Neutrophil (primary cell): ENCODE results near the gene NFKBIE.
"Not testable (repeated sequence)": the region's sequence is repeated elsewhere in the genome, so short reads cannot be mapped to it uniquely, and the experiment has no call there.

Source experiments
- H3K27ac ChIP-seq: fragments of 200-600 bp; sonication (generic); 2 replicates; pipeline ENCODE4 v1.5.1; 2016; ENCODE audit warnings: mild to moderate bottlenecking, moderate library complexity
- H3K27me3 ChIP-seq: fragments of 200-600 bp; sonication (generic); 2 replicates; pipeline ENCODE4 v1.6.0; 2016; ENCODE audit warnings: mild to moderate bottlenecking
- H3K36me3 ChIP-seq: fragments of 200-600 bp; sonication (generic); 2 replicates; pipeline ENCODE4 v1.5.1; 2017
- H3K4me1 ChIP-seq, 2 experiments: fragments of 200-600 bp in 1 of 2; sonication (generic) in 1 of 2; 1 replicate in 1 of 2; 2 replicates in 1 of 2; pipeline versions ENCODE4 v1.5.1 to v1.6.1; 2013 to 2016; ENCODE audit warnings: low read depth in 1 of 2, low read length in 1 of 2, mild to moderate bottlenecking in 1 of 2, moderate library complexity in 1 of 2; ENCODE audit not compliant: control insufficient read depth in 1 of 2, insufficient read depth in 1 of 2
- H3K4me3 ChIP-seq, 2 experiments: fragments of 200-600 bp in 1 of 2; sonication (generic) in 1 of 2; 1 replicate in 1 of 2; 2 replicates in 1 of 2; pipeline ENCODE4 v1.5.1; 2013 to 2016; ENCODE audit warnings: low read depth in 1 of 2, low read length in 1 of 2, mild to moderate bottlenecking in 1 of 2, moderate library complexity in 1 of 2
- H3K9me3 ChIP-seq: fragments of 200-600 bp; sonication (generic); 2 replicates; pipeline ENCODE4 v1.5.1; 2016
- TF ChIP-seq, protein P1 (sequence below): fragments of 200-600 bp; sonication (generic); IDR thresholded peaks from 2 replicates; pipeline ENCODE4 v1.5.1; 2016; ENCODE audit warnings: antibody characterized with exemption

Gene NFKBIE

DNA sequence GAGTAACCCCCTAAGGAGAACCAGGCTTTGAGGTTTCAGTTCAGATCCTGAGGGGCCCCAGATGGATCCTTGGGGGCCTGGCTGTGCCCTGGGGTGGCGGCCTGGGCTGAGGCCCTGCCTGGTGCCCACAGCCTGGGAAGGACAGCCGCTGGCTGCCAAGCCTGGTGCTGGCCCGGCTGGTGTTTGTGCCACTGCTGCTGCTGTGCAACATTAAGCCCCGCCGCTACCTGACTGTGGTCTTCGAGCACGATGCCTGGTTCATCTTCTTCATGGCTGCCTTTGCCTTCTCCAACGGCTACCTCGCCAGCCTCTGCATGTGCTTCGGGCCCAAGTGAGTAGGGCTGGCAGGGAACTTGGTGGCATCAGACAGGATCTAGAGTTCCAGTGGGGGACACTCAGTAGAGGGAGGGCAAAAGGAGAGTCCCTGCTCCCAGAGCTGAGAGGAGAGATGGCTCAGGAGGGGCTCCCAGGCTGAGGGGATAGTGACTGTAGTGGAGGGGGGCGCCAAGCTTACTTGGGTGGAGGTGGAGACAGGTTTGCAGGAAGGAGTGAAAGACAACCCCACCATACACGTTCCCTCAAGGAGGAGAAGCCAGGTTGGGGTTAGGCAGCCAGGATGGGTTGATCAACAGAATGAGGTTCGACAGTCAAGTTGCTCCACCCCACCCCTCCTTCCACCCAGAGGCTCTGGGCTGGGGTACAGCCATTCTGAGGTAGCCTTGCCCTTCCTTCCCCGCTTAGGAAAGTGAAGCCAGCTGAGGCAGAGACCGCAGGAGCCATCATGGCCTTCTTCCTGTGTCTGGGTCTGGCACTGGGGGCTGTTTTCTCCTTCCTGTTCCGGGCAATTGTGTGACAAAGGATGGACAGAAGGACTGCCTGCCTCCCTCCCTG, 32.4 kb downstream of the NFKBIE start:
- H3K4me3 ChIP-seq = no peak overlapping the region
- no peaks in the 10 kb centered on the region for H3K9me3 ChIP-seq
- no peaks in the 10 kb centered on the region for H3K27me3 ChIP-seq
- H3K4me1 ChIP-seq = peaks cover 72 to 73% of the 10 kb centered on the region in 2 experiments
- H3K36me3 ChIP-seq = no peaks in the 10 kb centered on the region
- H3K27ac ChIP-seq = peak overlapping the region; percentile 31
- TF ChIP-seq, protein P1, sequence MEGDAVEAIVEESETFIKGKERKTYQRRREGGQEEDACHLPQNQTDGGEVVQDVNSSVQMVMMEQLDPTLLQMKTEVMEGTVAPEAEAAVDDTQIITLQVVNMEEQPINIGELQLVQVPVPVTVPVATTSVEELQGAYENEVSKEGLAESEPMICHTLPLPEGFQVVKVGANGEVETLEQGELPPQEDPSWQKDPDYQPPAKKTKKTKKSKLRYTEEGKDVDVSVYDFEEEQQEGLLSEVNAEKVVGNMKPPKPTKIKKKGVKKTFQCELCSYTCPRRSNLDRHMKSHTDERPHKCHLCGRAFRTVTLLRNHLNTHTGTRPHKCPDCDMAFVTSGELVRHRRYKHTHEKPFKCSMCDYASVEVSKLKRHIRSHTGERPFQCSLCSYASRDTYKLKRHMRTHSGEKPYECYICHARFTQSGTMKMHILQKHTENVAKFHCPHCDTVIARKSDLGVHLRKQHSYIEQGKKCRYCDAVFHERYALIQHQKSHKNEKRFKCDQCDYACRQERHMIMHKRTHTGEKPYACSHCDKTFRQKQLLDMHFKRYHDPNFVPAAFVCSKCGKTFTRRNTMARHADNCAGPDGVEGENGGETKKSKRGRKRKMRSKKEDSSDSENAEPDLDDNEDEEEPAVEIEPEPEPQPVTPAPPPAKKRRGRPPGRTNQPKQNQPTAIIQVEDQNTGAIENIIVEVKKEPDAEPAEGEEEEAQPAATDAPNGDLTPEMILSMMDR = no peak

- not testable (repeated sequence) for H3K27ac ChIP-seq, H3K27me3 ChIP-seq, H3K9me3 ChIP-seq, H3K36me3 ChIP-seq, H3K4me3 ChIP-seq
- H3K4me1 ChIP-seq = peaks cover 63 to 67% of the 10 kb centered on the region in 2 experiments
Observed at GRCh38 chr6:44231426-44231825, 33.9 kb downstream of the NFKBIE start.

DNA sequence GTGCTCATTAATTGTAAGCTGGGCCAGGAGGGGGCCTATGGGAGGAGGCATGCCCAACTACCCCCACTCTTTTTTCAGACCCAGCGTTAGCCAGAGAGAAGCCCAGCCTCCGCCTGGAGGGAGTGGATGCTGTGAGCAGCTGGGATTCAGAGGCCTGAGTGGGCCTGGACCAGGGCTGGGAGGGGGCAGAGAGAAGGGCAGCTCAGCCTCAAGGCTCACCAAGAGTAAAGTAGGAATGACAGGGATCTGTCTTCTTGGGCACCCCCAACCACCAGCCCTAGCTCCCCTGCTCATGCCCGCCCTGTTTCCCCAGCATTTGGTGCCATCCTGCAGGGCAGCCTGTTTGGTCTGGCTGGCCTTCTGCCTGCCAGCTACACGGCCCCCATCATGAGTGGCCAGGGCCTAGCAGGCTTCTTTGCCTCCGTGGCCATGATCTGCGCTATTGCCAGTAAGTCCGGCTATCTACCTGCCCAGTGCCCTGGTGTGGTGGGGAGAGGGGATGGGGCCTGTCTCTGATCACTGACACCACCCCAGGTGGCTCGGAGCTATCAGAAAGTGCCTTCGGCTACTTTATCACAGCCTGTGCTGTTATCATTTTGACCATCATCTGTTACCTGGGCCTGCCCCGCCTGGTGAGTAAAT, 35.2 kb downstream of the NFKBIE start:
- Histone ChIP-seq H3K27ac (no peak overlapping the region), H3K9me3 (no peaks in the 10 kb centered on the region), H3K27me3 (no peaks in the 10 kb centered on the region), H3K4me3 (no peak overlapping the region), H3K4me1 (peaks cover 61 to 65% of the 10 kb centered on the region in 2 experiments), H3K36me3 (no peaks in the 10 kb centered on the region)
- TF ChIP-seq, protein P1 = no peak

DNA sequence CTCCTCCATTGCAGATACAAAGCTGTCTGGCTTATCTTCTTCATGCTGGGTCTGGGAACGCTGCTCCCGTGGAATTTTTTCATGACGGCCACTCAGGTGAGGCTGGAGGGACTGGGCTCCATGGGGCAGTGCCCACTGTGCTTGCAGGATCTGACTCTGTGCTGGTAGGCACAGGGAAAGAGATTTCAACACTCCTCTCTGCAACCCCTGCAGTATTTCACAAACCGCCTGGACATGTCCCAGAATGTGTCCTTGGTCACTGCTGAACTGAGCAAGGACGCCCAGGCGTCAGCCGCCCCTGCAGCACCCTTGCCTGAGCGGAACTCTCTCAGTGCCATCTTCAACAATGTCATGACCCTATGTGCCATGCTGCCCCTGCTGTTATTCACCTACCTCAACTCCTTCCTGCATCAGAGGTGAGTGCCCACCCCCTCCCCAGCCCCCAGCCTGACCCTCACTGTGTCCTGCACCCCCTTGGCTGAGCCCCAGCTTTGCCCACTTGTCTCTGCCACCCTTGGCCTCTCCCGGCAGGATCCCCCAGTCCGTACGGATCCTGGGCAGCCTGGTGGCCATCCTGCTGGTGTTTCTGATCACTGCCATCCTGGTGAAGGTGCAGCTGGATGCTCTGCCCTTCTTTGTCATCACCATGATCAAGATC, 35.8 kb downstream of the NFKBIE start:
- Histone ChIP-seq H3K4me1 (peaks cover 58 to 62% of the 10 kb centered on the region in 2 experiments), H3K9me3 (no peaks in the 10 kb centered on the region)
- TF ChIP-seq, protein P1 = no peak

GRCh38 chr6:44228836-44229235, 36.5 kb downstream of the NFKBIE start:
- Histone ChIP-seq H3K4me1 (peaks cover 58 to 62% of the 10 kb centered on the region in 2 experiments), H3K9me3 (no peaks in the 10 kb centered on the region), H3K27ac (no peak overlapping the region), H3K4me3 (no peak overlapping the region), H3K27me3 (no peaks in the 10 kb centered on the region), H3K36me3 (no peaks in the 10 kb centered on the region)
- TF ChIP-seq, protein P1 = no peak

More for the DNA sequence above, 35.8 kb downstream of the NFKBIE start:
- Histone ChIP-seq H3K4me3 (no peak overlapping the region), H3K27me3 (no peaks in the 10 kb centered on the region), H3K36me3 (no peaks in the 10 kb centered on the region), H3K27ac (no peak overlapping the region)
